GM18498 (cell line): ENCODE results near the gene MPPE1.
"Not testable (repeated sequence)": the region's sequence is repeated elsewhere in the genome, so short reads cannot be mapped to it uniquely, and the experiment has no call there.

ENCODE experiments used
- ATAC-seq: cut with Tn5 transposase; IDR thresholded peaks from one replicate; pipeline ENCODE4 v1.9.1; 2021; ENCODE audit warnings: mild to moderate bottlenecking, moderate library complexity; ENCODE audit not compliant: unreplicated experiment

MPPE1 gene

DNA sequence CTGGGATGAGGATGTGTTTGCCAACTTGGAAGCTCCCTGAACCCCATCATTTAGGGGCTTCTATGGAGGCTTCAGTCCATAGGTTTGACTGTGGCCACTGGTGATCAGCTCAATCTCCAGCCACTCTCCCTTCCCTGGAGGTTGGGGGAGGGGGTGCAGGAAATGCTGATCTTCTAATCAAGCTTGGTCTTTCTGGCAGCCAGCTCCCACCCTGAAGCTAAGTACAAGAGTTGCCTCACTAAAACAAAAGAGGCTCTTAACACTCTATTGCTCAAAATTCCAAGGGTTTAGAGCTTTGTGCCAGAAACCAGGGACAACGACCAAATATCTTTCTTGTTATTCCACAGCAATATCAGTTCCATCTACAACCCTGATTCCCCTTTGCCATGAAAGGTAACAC, 19.4 kb upstream of the MPPE1 start:
- ATAC-seq: no peak

DNA sequence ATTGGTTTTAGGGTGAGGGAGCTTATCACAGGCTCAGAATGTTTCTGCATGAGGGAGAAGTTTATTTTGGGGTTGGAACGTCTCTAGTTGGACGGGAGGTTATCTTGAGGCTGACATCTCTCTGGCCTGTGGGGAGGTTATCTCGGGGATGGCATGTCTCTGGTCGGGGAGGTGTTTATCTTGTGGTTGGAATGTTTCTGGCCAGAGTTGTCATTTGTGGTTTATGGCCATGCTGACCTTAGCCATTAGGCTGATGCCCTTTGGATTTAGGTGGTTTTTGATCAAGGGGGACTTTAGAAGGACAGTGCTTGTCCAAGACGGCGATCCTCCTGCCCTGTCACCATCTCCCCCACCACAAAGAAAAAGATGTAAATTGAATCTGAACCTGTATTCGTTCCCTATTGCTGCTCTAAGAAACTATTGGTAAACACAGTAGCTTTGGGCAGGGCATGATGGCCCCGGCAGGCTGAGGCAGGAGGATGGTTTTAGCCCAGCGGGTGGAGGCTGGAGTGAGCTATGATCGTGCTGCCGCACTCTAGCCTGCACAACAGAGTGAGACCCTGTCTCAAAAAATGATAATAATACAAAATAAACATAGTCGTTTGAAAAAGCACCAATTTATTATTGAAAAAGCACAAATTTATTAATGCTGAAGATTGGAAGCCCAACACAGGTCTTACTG, 17.8 kb upstream of the MPPE1 start:
- no peak for ATAC-seq

DNA sequence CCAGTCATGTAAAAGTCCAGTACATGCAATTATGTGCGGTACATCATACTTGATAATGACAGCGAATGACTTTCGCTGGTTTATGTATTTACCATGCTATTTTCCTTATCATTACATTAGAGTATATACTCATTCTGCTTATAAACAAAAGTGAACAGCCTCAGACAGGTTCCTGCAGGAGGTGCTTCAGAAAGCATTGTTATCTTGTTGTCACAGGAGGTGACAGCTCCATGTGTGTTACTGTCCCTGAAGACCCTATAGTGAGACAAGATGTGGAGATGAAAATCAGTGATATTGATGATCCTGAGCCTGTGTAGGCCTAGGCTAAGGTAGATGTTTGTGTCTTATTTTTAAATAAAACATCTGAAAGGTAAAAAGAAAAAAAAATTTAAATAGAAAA, 15.3 kb upstream of the MPPE1 start:
- ATAC-seq: no peak

DNA sequence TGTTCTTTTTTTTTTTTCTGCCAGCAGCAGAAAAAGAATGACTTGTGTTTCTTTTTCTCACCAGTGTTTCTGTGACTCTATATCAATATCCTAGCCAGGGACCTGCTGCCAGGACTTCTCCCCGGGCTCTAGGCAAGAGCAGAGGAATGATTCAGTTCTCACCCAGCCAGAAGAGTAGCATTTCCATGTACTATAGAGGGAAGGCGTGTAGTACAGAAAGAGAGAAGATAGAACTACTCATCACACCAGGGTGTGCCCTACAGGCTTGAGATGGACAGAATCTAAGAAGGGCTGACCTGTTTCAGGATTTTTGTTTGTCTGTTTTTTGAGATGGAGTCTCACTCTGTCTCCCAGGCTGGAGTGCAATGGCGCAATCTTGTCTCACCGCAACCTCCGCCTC, 11.4 kb upstream of the MPPE1 start:
- ATAC-seq: not testable (repeated sequence)

DNA sequence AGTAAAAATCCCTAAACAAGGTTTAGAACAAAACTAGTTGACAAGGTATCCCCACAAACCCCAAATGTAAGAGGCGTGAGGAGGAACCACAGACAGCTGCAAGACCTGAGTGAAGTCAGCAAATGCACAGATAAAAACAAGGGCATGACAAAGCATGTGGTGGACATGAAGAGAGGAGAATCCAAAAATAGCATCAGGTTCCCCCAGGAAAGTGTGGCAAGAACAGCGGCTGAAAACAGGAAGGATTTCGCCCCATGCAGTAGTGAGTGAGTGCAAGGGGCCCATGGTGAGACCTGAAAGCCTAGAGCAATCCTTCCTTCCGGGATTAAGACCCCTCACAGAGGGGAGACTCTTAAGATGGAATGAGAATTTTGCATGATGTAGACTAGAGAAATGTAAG, 8.8 kb upstream of the MPPE1 start:
- ATAC-seq: not testable (repeated sequence)

DNA sequence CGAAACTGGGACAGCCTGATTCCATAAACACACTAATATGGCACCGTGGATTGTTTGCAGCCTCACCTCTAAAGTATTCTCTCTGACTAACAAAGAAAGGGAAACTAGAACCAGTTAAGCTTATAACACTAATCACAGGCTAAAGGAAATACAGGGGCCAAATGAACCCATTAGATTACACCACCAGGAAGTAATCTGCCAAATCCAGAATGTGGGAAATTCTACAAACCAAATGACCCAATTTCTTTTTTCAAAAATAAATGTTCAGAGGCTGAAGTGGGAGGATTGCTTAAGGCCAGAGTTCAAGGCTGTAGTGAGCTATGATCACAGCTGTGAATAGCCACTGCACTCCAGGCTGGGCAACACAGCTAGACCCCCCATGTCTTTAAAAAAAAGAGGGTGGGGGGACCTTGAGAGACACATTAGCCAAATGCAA, 1.5 kb upstream of the MPPE1 start:
- no peak for ATAC-seq

DNA sequence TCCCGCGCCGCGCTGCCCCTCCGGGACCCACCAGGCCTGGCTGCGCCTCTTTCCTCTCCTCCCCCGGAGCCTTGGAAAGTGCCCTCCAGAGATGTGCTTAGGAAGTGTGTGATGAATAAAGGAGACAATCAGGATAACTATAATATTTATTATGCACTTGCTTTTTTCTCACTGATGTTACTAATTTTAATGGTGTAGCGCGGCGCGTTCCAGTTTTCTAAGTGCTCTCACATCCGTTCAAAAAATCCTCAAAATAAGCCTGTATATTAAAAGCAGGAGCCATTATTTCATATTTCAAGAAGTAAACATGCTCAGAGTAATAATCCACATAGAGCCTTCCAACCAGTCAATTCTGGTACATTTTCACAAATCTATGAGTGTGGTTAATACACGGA, 941 bp upstream of the MPPE1 start:
- ATAC-seq: peak; percentile 4

DNA sequence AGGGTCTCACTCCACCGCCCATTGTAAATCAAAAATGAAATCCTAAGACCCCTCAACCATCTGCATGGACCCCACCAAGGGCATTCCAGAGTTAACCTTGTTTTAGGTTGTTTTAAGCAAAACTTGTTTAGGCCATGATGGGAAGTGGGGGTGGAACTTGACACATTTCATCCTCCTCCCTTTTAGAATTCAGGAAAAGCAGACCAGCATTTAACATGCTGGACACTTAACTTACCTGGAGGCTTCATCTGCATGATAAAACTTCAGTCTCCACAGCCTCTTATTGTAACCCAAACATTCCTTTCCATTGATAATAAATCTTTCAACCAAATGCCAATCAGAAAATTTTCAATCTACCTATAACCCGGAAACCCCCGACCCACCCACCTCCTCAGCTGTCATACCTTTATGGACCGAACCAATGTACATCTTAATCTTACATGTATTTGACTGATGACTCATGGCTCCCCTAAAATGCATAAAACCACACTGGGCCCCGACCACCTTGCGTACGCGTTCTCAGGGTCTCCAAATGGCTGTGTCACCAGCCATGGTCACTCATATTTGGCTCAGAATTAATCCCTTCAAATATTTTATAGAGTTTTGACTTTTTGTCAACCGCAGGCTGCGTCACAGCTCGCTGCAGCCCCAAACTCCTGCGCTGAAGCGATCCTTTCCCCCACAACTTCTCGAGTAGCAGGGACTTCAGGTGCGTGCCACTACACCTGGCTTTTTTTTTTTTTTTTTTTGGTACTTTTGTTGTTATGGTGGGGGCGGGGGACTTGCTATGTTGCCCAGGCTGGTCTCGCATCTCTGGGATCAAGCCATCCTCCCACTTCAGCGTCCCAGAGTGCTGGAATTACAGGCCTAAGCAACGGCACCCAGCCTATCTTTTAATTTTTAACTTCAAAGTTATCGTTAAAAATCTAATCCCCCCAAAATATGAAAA, 917 bp downstream of the MPPE1 start:
- ATAC-seq: no peak

DNA sequence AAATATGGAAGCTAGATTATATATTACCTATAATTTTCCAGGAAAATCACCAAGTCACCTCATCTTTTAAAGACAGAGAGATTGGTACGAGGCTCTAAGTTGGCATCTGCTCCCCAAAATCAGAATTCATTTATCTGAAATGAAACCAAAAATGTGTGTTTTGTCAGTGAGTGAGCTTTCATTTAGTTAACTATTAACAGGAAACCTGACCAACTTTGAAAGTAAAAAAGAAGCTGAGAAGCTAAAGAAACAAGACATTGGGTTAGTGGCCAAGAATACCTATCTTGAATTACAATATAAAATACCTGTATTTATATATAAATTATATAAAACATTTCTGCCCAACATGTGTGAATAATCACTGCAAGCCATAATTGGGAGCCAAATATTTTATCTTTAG, 1.9 kb downstream of the MPPE1 start:
- ATAC-seq: no peak

DNA sequence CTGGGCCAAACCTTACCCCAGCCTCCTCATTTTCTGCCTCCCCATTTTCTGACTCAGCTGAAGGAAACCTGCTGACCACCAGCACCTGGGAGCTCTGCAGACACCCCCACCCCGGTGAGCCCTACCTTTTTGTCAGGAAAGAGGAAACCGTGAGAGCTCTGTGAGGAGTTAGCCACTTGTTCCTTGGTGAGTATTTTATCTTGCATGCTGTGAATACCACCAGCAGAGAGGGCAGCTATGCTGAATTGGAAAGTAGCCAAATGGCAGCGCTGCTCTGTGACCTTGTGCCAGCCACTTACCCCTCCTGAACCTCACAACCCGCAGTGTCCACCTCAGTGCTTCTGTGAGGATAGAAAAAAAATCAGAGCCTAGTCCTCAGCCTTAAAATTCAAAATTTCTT, 2.5 kb downstream of the MPPE1 start:
- ATAC-seq: no peak

DNA sequence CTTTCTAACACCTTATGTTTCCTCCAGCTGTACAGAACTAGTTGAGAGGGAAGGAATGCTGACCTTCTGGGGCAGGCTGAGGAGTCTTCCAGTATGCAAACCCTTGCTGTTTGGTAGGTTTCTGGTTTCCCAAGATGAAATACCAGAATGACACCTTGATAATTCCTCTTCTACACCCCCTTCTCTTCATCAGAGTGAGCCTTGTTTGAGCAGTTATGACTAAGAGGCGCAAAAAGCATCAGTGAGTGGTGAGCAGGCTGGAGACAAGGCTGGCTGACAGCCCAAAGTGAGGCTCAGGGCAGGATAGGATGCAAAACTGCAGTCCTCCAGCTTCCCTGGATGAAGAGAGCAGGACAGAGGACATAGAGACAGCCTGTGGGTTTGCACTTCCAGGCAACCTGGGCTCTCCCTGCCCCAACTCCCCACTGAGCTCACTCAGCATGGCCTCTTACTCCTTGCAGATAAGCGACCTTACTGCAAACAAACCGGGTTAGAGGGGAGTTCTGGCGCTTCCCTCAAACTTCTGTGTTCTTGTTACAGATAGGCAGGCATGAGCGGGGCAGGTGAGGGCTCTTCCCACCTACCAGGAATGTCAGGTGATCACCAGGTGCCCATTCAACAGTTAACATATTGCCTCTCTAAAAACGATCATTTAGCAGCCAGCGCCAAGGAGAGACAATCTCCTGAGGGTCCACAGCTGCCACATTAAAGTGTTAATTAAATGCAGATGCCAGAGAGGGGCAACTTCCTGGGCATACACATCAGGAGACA, 5.4 kb downstream of the MPPE1 start:
- no peak for ATAC-seq

DNA sequence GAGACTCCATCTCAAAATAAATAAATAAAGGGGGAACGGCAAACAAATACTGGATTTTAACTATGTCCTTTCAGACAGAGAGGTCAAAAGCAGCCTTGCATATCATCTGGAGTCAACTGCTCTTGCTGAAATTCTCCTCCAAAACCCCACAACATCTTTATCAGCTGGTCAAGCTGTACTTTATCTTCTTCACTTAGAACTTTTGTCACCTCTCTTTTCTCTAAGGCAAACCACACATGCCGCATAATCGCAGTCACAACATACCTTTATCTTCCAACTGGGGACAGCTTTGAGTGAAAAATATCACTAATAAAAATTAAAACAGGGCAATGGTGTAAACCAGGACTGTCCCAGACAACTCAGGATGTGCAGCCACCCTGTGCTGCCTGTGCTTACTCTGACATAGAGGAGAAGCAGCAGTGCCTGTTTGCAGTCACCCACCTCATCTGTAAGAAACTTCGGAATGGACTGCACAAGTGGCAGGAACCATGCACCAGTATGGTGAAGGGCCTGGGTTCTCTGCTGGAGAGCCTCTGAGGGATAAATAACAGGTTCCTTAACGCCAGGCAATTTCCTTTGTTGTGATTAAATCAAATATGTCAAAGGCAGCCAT, 6.2 kb downstream of the MPPE1 start:
- no peak for ATAC-seq

DNA sequence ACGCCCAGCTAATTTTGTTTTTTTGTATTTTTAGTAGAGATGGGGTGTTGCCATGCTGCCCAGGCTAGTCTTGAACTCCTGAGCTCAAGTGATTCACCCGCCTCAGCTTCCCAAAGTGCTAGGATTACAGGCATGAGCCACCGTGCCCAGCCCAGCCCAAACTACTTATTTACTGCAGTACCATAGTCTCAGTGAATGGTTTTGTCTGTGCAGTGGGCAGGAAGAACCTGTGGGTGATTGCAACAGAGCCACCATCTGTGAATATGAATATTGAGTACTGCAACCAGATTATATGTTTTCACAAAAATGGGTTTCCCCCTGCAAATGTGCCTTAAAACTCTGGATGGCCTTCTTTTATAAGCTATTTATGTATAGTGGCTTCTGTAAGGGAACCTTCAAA, 9.1 kb downstream of the MPPE1 start:
- no peak for ATAC-seq

DNA sequence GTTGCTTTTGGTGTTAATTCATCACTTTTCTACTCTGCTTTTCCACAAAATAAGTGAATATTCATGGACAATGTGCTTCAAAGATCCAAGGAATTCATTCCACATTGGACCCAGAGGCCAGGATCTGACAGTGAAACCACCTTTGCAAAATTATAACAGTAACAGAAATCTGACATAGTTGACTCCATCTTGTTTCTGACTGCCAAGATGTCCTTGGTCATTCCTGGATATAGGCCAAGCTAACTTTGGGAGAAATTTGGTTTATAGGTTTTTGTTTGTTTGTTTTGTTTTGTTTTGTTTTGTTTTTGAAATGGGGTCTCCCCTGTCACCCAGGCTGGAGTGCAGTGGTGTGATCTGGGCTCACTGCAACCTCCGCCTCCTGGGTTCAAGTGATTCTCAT, 10.3 kb downstream of the MPPE1 start:
- no peak for ATAC-seq

DNA sequence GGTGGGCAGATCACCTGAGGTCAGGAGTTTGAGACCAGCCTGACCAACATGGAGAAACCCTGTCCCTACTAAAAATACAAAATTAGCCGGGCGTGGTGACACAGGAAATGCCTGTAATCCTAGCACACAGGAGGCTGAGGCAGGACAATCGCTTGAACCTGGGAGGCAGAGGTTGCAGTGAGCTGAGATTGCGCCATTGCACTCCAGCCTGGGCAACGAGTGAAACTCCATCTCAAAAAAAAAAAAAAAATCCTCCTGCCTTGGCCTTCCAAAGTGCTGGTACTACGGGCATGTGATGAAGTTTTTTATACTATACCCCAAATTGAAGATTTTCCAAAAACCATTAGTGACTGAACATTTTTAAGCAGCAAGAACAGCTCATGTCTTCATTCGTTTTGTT, 15.7 kb downstream of the MPPE1 start:
- not testable (repeated sequence) for ATAC-seq

DNA sequence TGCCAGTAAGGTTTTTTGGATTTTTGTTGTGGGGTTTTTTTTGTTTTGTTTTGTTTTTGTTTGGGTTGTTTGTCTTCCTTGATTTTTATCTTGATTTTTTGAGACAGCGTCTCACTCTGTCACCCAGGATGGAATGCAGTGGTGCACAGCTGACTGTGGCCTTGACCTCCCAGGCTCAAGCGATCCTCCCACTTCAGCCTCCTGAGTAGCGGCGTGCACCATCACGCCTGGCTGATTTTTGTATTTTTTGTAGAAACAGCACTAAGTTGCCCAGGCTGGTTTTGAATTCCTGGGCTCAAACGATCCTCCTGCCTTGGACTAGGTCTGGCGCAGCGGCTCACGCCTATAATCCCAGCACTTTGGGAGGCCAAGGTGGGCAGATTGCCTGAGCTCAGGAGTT, 16.4 kb downstream of the MPPE1 start:
- no peak for ATAC-seq

DNA sequence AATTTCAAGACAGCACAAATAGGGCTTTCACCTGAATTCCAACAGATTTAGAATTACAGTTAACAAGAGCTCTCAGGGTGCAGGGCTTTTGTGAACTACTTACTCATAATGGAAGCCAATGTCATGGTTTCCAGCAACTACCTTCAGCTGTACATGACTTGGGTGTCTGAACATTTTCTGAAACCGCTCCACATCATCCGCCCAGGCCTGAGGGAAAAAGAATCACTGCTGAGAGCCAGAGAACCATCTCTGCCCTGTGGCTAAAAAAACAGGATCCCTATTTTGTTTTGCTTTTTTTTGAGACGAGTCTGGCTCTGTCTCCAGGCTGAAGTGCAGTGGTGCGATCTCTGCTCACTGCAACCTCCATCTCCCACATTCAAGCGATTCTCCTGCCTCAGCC, 18.8 kb downstream of the MPPE1 start:
- ATAC-seq: no peak

DNA sequence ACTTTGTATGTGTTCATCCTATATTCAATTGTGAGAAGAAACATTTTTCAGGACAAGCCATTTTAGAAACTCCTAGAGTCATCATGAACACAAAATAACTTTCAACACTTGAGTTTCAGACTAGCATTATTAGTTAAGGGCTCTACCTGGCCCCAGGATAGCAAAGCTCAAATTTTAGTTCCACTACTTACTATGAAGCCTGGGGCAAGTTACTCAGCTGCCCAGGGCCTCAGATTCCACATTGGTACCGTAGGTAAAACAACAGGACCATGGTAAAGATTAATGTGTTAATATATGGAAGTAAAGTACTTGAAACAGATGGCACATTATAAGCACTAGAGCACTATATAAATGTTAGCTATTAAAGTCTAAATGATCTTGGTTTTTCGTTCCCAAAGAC, 19.4 kb downstream of the MPPE1 start:
- ATAC-seq: no peak

DNA sequence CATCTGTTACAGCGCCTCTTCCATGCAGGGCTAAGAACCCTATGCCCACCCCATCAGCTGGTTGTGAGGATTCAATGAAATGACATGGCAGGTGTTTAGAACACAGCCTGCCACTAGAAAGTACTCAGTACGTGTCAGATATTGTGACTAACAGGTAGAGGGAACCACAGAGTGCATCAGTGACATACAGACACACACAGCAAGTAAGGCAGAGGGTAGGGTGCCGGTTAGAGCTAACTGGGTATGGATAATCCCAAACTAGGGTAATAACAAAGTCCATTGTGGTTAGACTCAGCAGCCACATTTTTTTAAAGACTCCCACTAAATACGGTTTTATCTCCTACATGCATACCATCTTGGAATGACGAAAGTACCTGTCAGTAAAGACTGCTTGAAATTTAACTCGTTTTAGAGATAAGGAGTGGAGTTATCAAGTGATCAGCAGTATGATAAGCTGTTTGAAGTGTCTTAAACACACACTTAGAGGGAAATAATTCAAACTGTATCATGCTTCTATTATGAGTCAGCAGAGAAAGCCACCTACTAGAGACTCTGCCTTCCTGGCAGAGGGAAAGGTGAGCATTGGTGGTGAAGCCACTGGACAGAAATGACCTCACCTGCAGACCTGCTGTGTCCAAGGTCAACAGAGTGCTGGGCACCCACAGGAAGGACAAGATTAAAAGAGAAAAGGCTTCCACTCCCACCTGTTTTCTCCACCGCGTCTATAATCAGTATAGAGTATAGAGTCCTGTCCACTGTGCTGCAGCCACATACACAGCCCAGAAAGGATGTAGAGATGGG, 20.6 kb downstream of the MPPE1 start:
- no peak for ATAC-seq

DNA sequence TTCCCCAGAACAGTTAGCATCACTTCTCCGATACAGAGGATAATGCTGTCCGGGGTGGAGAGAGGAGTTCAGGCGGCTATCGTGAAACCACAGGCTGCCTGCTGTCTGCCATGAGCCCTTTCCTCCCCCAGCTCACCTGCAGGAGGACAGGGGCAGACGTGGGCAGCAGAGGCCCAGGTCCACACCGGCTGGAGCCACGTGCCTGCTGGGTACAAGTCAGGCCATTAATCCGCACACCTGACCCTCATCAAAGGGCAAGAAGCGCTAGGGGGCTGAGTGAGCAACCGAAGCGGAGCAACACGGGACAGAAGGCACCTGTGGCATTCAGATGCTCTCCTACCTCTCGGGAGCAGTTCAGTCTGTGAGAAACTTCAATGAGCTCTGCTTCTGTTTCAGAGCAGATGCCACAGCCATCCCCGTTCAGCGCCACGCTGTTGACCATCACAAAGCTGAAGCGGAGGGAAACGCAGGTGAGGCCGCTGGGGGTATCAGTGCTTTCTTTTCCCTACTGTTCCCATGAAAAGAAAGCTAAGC, 21.5 kb downstream of the MPPE1 start:
- no peak for ATAC-seq
